GM21529 (cell line): ENCODE measurements around the gene TRIM31.
"Not testable (repeated sequence)": the region's sequence is repeated elsewhere in the genome, so short reads cannot be mapped to it uniquely, and the experiment has no call there.

Source experiments
- ATAC-seq: cut with Tn5 transposase; IDR thresholded peaks from one replicate; pipeline ENCODE4 v1.9.1; 2021; ENCODE audit not compliant: unreplicated experiment

The TRIM31 gene

DNA sequence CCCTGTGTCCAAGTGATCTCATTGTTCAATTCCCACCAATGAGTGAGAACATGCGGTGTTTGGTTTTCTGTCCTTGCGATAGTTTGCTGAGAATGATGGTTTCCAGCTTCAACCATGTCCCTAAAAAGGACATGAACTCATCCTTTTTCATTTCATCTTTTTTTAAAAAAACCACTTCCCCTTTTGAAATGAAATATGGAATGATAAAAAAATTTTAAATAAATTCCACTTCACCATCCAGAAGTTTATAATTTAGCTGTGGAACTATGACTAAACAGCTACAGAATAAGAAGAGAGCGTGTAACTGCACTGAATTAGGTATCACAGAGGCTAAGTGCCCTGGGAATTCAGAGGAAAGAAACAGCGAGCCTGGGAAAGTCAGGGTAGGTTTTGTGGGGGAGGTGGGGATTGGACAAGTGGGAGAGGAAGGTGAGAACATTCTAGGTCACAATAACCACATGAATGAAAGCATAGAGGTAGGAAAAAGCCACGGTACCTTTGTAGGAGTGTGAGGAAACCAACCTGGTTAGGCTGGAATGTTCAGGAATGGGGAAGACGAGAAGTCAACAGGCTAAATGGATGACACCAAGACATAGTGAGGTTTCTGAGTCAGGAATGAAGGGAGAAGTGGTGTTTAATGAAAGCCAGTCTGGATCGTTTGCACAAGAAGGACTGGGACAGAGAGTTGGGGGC lies 37.1 kb upstream of the TRIM31 start:
- ATAC-seq, result no peak

GRCh38 chr6:30149234-30149633 lies 36.3 kb upstream of the TRIM31 start:
- no peak for ATAC-seq

GRCh38 chr6:30147096-30147495 lies 34.2 kb upstream of the TRIM31 start:
- no peak for ATAC-seq

DNA sequence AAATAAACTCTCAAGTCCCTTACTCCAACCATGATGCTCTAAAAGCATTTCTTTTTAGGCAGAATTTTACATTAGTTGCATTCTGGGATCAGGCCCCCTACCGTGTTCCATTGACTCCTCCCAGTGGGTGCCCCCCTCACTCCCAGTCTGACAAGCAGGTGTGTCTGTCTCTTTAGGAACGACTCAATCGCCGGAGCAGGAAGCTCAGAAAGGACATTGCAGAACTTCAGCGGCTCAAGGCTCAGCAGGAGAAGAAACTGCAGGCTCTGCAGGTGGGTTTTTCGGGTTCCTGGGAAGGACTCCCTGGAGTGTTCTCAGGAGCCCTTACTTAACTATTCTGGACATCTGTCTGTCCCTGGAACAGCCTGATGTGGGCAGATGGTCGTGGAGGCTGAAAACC lies 32.9 kb upstream of the TRIM31 start:
- no peak for ATAC-seq

DNA sequence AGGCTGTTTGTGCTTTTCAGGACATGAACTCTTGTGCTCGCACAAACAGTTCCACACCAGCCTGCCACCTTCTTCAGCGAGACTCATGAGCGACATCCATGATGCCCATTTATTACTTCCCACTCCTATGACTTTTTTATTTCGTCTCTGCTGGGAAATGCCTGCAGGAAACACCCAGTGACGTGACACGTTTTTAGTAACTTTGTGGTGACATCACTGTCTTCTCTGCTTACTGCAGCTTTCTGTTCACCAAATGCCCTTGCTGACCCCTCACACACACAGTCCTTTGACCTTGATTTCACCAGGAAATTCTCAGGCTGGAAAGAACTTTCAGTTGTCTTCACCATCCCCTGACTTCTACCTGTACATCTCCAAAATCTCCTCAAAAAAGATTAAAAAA lies 31.9 kb upstream of the TRIM31 start:
- no peak for ATAC-seq

GRCh38 chr6:30143780-30144179 lies 30.9 kb upstream of the TRIM31 start:
- no peak for ATAC-seq

GRCh38 chr6:30142665-30143064 lies 29.8 kb upstream of the TRIM31 start:
- ATAC-seq, result no peak

- not testable (repeated sequence) for ATAC-seq
These were observed 27.4 kb upstream of the TRIM31 start for GRCh38 chr6:30140240-30140639.

DNA sequence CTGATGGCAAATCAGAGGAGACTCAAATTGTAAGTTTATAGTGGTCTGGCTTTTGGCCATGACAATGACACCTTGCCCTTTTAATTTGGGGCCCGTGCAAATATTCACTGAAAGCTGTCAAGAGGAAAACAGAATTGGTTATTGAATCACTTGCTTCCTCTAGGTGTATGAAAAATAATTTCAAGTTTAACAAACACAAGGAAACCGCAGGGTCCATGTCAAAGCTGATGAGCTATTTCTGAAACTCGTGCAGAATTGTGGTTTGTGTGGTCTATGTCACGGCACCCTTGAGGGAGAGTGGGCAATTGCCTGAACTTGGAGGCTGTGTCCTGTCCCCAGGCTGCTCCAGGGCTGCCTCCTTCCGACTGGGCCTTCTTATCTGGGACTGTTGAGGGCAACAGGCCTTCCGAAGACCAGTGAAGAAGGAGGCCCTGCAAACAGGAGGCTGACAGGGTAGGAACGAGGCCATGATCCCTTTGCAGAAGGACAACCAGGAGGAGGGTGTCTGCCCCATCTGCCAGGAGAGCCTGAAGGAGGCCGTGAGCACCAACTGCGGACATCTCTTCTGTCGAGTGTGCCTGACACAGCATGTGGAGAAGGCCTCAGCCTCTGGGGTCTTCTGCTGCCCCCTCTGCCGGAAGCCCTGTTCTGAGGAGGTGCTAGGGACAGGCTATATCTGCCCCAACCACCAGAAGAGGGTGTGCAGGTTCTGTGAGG lies 23.8 kb upstream of the TRIM31 start:
- no peak for ATAC-seq

DNA sequence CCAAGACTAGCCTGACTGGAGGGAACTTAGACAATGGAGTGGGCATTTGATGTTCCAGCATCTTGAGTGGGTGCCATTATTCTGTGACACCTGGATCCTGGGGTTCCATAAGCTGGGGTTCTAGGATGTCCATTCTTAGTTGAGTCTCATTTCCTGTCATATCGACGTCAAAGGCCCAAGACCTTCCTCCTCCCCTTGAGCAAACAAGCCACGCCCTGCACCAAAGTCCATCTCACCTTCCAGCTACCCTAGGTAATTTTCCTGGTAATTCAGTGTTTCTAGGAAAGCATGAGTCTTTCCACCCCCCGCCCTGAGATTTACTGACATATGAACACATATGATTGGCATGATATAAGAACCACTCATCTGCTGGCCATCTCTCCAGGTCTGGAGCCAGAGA lies 22.9 kb upstream of the TRIM31 start, which contains the start of gene TRIM40:
TSS of gene TRIM40 (plus strand) at position 384 of the 400 bp plus-strand sequence. CDS start 897 bp downstream, outside the sequence.
- no peak for ATAC-seq

- ATAC-seq, result no peak
These were observed 22.3 kb upstream of the TRIM31 start for GRCh38 chr6:30135147-30135546.

DNA sequence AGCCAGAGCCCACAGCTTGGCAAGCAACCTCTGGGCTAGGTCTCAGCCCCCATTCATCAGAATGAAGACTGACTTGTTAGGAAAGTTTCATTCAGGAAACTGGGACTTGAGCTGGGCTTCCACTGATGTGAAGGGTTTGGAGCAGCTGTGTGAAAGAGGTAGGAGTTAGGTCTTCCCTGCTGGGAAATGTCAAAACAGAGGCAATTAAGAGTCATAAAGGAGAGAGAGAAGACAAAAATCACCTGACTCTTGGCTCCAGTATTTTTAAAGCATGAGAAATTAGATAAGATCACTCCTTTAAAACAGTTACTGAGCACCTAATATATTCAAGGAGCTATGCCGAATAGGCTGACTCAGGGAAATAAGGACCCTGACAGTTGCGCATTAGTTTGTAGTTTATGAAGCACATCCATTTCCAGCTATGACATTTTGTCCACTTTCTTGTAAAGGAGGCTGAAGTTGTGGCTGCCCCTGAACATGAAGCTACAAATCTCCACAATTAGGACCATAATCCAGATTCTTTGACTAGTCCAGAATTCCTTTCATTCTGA lies 19.1 kb upstream of the TRIM31 start:
- no peak for ATAC-seq

DNA sequence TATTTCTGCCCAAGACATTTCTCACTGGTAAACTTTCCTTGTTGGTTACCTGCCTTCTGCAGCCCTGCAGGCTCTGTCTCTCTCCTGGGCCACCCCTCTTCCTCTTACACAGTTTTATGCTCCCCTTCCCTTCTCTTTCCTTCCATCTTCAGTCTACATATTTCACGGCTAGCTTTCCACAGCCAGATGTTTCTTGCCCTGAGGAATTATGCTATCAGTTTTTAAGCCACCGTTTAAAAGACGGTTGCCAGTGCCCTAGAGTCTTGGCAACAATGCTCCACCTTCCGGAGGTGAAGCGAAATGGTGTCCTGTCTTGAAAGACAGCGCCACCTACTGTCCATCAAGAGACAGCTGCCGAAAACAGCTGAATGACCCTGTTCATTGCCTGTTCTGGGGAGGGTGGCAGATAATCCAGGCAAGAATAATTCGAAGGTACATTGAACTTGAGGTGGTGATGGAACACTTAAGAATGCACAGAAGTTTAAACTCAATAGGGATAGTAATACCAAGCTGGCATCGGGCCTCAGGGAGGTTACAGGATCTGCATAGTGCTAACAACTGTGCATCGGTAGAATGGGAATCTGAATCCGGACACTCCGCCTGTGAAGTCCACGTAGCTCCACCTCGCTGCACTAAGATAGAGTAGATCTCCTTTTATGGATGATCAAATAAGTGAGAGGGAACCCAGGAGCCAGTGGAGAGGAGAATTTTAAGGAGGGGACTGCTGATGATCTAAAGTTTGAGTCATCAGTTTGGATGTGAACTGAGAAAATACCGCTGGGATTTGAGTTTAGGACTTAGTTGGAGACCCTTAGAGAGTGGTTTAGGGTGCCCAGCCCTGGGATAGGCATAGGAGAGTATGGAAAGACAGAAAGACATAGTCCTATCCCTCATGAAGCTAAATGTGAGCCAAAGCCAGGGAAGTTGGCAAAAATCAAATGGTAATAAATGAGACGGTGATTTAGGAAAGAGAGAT lies 18.3 kb upstream of the TRIM31 start:
- ATAC-seq, result no peak

DNA sequence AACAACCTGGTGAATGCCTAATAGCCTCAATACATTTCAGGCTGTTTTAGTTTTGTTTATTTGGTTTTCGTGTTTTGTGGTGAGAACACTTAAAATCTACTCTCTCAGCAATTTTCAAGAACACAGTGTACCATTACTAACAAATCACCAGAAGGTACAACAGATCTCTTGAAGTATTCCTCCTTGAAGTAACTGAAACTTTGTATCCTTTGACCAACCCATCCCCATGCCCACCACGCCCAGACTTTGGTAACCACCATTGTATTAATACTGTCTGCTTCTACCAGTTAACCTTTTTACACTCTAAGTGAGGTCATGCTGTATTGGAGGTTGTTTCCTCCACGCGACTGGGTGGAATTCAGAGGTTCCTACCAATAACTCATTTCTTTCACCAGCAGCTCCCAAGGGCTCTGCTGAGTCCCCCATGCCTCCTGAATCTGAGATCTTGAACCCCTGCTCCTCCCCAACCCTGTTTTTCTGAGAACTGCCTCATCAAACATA lies 17.3 kb upstream of the TRIM31 start:
- no peak for ATAC-seq

DNA sequence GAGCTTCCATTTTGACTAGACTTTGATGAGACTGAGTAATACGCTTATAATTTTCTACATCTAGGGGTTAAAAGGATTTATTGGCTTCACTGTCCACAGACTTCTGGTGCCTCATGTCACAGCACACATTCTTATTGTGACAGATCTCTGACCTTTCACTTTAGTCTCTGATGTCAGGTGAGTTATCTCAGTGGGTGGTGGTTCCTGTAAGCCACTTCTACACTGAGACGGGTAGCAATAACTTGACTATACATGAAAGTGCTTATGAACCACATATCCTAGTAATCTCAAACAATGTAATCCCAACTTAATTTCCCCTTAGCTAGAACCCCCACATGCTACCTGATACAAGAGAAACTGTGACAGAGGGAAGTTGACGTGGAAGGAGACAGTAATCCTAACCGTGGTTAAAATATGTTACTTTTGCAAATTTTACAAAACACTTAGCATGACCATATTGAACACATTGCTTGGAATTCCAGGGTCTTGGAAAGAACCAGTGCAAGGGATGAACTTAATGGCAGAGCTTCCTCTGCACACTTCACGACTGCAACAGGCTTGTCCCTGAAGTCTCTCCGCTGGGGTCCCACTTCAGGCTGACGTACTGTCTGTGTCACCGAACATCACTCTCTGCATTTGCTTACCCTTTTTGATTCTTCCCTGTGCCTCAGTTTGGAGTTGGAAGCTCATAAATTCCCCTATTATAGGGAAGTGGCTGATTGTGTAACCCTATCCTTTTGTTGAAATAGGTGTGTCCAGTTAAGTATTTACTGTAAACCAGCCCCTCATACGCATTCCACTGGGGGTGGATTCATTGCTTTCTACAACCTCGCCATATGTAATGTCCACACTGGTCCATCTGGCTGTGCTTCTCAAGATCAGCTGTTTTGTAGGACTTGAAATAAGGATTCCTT lies 16.6 kb upstream of the TRIM31 start:
- ATAC-seq, result no peak

GRCh38 chr6:30127238-30128093 lies 14.6 kb upstream of the TRIM31 start:
- ATAC-seq, result no peak

DNA sequence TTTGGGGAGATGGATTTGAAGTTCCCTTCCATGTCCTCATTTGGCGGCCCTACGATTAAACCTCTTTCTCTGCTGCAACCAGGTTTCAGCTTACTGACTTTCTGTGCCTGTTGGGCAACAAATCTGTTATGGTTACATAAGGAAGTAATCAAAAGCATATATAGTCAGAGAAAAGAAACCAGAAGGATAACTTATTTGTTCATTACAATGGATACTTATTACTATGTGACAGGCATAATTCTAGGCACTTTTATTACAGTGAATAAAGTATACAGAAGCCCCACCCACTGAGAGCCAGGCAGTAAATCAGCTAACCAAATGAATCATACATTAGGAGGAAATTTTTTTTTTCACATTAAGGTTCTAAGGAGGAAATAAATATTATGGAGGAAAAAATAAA lies 9.6 kb upstream of the TRIM31 start:
- ATAC-seq, result no peak

DNA sequence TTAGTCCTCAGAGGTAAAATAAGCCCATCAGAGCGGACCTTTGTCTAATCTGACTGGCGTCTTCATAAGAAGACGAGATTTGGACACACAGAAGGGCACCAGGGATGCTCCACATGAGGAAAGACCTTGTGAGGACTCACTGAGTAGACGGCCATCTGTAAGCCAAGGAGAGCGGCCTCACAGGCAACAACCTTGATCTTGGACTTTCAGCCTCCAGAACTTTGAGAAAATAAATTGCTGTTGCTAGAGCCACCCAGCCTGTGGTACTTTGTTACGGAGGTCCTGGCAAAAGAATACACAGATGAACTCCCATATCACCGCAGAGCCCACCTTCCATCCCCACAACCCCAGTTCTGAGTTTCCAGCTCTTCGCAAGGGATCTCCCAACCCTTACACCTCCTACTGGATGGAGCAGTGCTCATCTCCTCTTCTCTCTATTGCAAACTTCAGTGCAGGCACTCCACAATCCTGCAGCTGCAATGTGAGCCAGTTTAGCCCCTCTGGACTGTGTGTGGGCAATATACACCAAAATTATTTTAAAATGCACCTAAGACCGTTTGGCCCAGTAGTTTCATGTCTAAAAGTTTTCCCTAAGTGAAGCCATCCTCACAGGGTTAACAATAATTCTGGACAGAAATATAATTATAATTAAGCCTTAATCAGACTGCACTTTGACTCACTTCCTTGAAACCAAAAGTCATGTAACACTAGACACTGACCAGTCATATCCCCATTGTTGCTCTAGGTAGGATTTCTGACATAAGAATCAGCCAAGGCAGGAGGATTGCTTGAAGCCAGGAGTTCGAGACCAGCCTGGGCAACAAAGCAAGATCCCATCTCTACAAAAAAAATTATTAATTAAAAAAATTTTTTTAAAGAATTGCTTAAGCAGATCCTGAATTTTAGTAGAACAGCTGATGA lies 8.8 kb upstream of the TRIM31 start:
- ATAC-seq, result no peak
